HCT116 (cell line): ENCODE measurements around the gene RBMS1. TPM values are rescaled to one million over a fixed set of nuclear protein-coding genes. Genes with fewer than 3 reads are reported as not detected.

ENCODE experiments used
- ATAC-seq: fragments of 200-7000 bp; cut with Tn5 transposase; 2 replicates; pipeline ENCODE4 v1.9.1; 2020; ENCODE audit warnings: mild to moderate bottlenecking, moderate library complexity
- BruUV-seq: library from RNA; stranded (reverse); fragments of 400-500 nt; replicated peaks from 2 replicates; lab custom pipeline; 2021; lab: Mats Ljungman, UMichigan
- CTCF ChIA-PET: fragments of 300-600 bp; sonication (Branson Sonifier 250); formaldehyde crosslinking; loops from one replicate; lab custom pipeline; 2021; ENCODE audit warnings: antibody characterized with exemption; lab: Charles Lee
- POLR2A ChIA-PET: fragments of 300-600, 350-600 bp; sonication (Branson Sonifier 250); formaldehyde crosslinking; loops from one replicate; lab custom pipeline; 2021; ENCODE audit warnings: antibody characterized with exemption; lab: Charles Lee
- RAD21 ChIA-PET, 2 experiments: fragments of 300-600 bp; sonication (Branson Sonifier 250); formaldehyde crosslinking; loops; one replicate each; lab custom pipeline; 2023; ENCODE audit warnings: low total read pairs in 2 of 2; ENCODE audit not compliant: uncharacterized antibody in 2 of 2, unreplicated experiment in 2 of 2, low non-redundant PET in 1 of 2; lab: Charles Lee
- DNase-seq: peaks from one replicate; pipeline ENCODE4 v3.0.0-alpha.2; 2010; ENCODE audit warnings: low read depth, low spot score
- H2AFZ ChIP-seq: fragments of 200-600 bp; shearing (Covaris generic), sonication (generic); 2 replicates; pipeline ENCODE4 v1.6.1; 2017; ENCODE audit warnings: low read depth, mixed run types, mixed read lengths, antibody characterized with exemption, low read length; ENCODE audit not compliant: poor library complexity, severe bottlenecking
- H3K27ac ChIP-seq: 2 replicates; pipeline ENCODE4 v1.5.1; 2012; ENCODE audit warnings: low read depth, low read length
- H3K27me3 ChIP-seq: fragments of 200-600 bp; sonication (generic); 2 replicates; pipeline ENCODE4 v1.6.1; 2016; ENCODE audit warnings: mixed run types, low read length, mixed read lengths; ENCODE audit not compliant: insufficient read depth
- H3K36me3 ChIP-seq, 2 experiments: fragments of 200-500 bp in 1 of 2; fragments of 200-600 bp in 1 of 2; sonication (Bioruptor generic) in 1 of 2; sonication (generic) in 1 of 2; 2 replicates each; pipeline versions ENCODE4 v1.5.1 to v1.6.1; 2014 to 2016; ENCODE audit warnings: low read length in 2 of 2, inconsistent platforms in 1 of 2, mixed read lengths in 1 of 2, mixed run types in 1 of 2; ENCODE audit not compliant: insufficient read depth in 2 of 2, control insufficient read depth in 1 of 2
- H3K4me1 ChIP-seq, 2 experiments: fragments of 200-600 bp in 1 of 2; sonication (generic) in 1 of 2; 2 replicates each; pipeline versions ENCODE4 v1.5.1 to v1.6.1; 2012 to 2017; ENCODE audit warnings: low read length in 2 of 2, inconsistent platforms in 1 of 2, mild to moderate bottlenecking in 1 of 2, mixed read lengths in 1 of 2, mixed run types in 1 of 2, moderate library complexity in 1 of 2; ENCODE audit not compliant: insufficient read depth in 2 of 2, control insufficient read depth in 1 of 2
- H3K4me2 ChIP-seq: fragments of 200-600 bp; sonication (generic); 2 replicates; pipeline ENCODE4 v1.6.1; 2017; ENCODE audit warnings: mixed run types, low read length, mixed read lengths
- H3K4me3 ChIP-seq, 2 experiments: fragments of 200-600 bp in 1 of 2; sonication (generic) in 1 of 2; replicated peaks in 1 of 2; 2 replicates each; pipeline ENCODE4 v1.5.1; 2011 to 2016; ENCODE audit warnings: low read length in 2 of 2, control low read depth in 1 of 2, low read depth in 1 of 2, mild to moderate bottlenecking in 1 of 2, mixed read lengths in 1 of 2, mixed run types in 1 of 2
- H3K79me2 ChIP-seq: fragments of 200-600 bp; sonication (generic); 2 replicates; pipeline ENCODE4 v1.6.1; 2017; ENCODE audit warnings: mild to moderate bottlenecking, mixed run types, low read length, moderate library complexity, mixed read lengths; ENCODE audit not compliant: insufficient read depth
- H3K9ac ChIP-seq: fragments of 200-600 bp; sonication (generic); 2 replicates; pipeline ENCODE4 v1.6.1; 2016; ENCODE audit warnings: low read length, mixed read lengths
- H3K9me2 ChIP-seq: fragments of 200-600 bp; sonication (generic), shearing (Covaris generic); 2 replicates; pipeline ENCODE4 v1.6.1; 2017; ENCODE audit warnings: mixed run types, mild to moderate bottlenecking, moderate library complexity; ENCODE audit not compliant: insufficient read depth
- H3K9me3 ChIP-seq, 2 experiments: fragments of 200-500 bp in 1 of 2; fragments of 200-600 bp in 1 of 2; sonication (Bioruptor generic) in 1 of 2; sonication (generic) in 1 of 2; 2 replicates each; pipeline ENCODE4 v1.6.1; 2014 to 2017; ENCODE audit warnings: low read length in 2 of 2, mixed read lengths in 2 of 2, inconsistent platforms in 1 of 2, low read depth in 1 of 2, mild to moderate bottlenecking in 1 of 2, mixed run types in 1 of 2, moderate library complexity in 1 of 2; ENCODE audit not compliant: control insufficient read depth in 1 of 2, insufficient read depth in 1 of 2
- H4K20me1 ChIP-seq: fragments of 200-600 bp; sonication (generic), shearing (Covaris generic); 2 replicates; pipeline ENCODE4 v1.6.1; 2017; ENCODE audit warnings: mixed run types, mild to moderate bottlenecking, moderate library complexity; ENCODE audit not compliant: insufficient read depth
- ATF3 ChIP-seq: IDR thresholded peaks from 2 replicates; pipeline ENCODE4 v1.6.1; 2012
- CBX3 ChIP-seq: IDR thresholded peaks from 2 replicates; pipeline ENCODE4 v1.6.1; 2012; ENCODE audit warnings: low read depth
- EZH2phosphoT487 ChIP-seq: fragments of 200-600 bp; IDR thresholded peaks from 2 replicates; pipeline ENCODE4 v1.6.1; 2018; ENCODE audit warnings: antibody characterized with exemption, borderline replicate concordance
- FOSL1 ChIP-seq: IDR thresholded peaks from 2 replicates; pipeline ENCODE4 v1.6.1; 2012; ENCODE audit warnings: low read depth
- JUND ChIP-seq: IDR thresholded peaks from 2 replicates; pipeline ENCODE4 v1.6.1; 2012
- RAD21 ChIP-seq: IDR thresholded peaks from 2 replicates; pipeline ENCODE4 v1.6.1; 2012; ENCODE audit warnings: low read depth, mild to moderate bottlenecking
- SP1 ChIP-seq: IDR thresholded peaks from 2 replicates; pipeline ENCODE4 v1.6.1; 2012; ENCODE audit warnings: low read depth
- TCF7L2 ChIP-seq: IDR thresholded peaks from 2 replicates; pipeline ENCODE4 v1.7.0; 2011; ENCODE audit warnings: borderline replicate concordance, inconsistent platforms; ENCODE audit not compliant: insufficient read depth, insufficient read length; ENCODE audit errors: extremely low read depth
- intact Hi-C: fragments of 100-400 bp; cut with micrococcal nuclease; formaldehyde crosslinking; loops from 2 replicates; pipeline ENCODE4 v1.10.0; 2022
- total RNA-seq: library from RNA; stranded (reverse); gene quantifications from one replicate; pipeline ENCODE4 v1.2.1, GENCODE V29; 2021; ENCODE audit not compliant: unreplicated experiment
- TF ChIP-seq, protein P1 (sequence below): IDR thresholded peaks from 2 replicates; pipeline ENCODE4 v1.6.1; 2012
- TF ChIP-seq, protein P2 (sequence below): IDR thresholded peaks from 2 replicates; pipeline ENCODE4 v1.6.1; 2012; ENCODE audit warnings: low read depth

RBMS1 gene
- total RNA-seq, 1 experiment from 2014 or later = 17.6 TPM

DNA sequence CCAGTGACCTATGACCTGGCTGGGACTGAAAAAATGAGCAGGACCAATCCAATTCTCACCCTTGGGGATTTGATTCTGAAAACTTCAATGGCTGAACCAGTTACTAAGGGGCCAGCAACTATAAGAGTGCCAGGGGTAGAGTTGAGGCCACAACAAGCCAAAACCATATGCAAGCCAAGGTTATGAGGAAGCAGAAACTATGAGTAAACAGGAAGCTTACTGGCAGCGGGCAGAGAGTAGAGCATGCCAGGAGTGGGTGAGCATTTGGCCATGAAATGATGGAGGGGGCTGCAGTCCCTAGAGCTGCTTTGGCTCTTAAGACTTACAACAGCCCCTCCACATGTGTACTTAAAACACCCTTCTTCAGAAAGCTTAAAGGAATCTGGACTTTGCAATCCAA, 82.4 kb downstream of the RBMS1 start:
- H3K4me2 ChIP-seq = peak overlapping the region; percentile 35
- POLR2A ChIA-PET = no interaction called here

More for the DNA sequence above, 82.4 kb downstream of the RBMS1 start:
- ATAC-seq = no peak
- intact Hi-C loops = no loop called here
- Histone ChIP-seq H4K20me1 (no peaks in the 10 kb centered on the region), H3K79me2 (peaks cover 5% of the 10 kb centered on the region; the same call in 1 of the 2 replicates), H3K9me2 (no peaks in the 10 kb centered on the region), H2AFZ (no peak overlapping the region), H3K36me3 (no peaks in the 10 kb centered on the region), H3K4me3 (peak overlapping the region in 1 of 2 experiments; percentile 10; a peak in 1 of 4 replicates), H3K27ac (no peak overlapping the region), H3K9me3 (no peaks in the 10 kb centered on the region), H3K27me3 (no peaks in the 10 kb centered on the region), H3K9ac (no peak overlapping the region), H3K4me1 (peaks cover 0 to 23% of the 10 kb centered on the region in 2 experiments; a peak in 2 of 4 replicates)
- ChIA-PET RAD21 (no interaction called here), CTCF (interaction anchor here (1.1 kb wide), 1 partner anchor 18 kb away, joined by 5 read pairs; no protein-coding TSS in a partner anchor)
- TF ChIP-seq SP1 = peak; percentile 28; the same call in 1 of the 2 replicates
- no peak for TF ChIP-seq TCF7L2
- TF ChIP-seq, protein P1, sequence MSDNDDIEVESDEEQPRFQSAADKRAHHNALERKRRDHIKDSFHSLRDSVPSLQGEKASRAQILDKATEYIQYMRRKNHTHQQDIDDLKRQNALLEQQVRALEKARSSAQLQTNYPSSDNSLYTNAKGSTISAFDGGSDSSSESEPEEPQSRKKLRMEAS = 0 out of 2 replicates have a peak, but pooled peaks have one; percentile 37
- peak; percentile 39; the same call in 1 of the 2 replicates for TF ChIP-seq JUND
- TF ChIP-seq, protein P2, sequence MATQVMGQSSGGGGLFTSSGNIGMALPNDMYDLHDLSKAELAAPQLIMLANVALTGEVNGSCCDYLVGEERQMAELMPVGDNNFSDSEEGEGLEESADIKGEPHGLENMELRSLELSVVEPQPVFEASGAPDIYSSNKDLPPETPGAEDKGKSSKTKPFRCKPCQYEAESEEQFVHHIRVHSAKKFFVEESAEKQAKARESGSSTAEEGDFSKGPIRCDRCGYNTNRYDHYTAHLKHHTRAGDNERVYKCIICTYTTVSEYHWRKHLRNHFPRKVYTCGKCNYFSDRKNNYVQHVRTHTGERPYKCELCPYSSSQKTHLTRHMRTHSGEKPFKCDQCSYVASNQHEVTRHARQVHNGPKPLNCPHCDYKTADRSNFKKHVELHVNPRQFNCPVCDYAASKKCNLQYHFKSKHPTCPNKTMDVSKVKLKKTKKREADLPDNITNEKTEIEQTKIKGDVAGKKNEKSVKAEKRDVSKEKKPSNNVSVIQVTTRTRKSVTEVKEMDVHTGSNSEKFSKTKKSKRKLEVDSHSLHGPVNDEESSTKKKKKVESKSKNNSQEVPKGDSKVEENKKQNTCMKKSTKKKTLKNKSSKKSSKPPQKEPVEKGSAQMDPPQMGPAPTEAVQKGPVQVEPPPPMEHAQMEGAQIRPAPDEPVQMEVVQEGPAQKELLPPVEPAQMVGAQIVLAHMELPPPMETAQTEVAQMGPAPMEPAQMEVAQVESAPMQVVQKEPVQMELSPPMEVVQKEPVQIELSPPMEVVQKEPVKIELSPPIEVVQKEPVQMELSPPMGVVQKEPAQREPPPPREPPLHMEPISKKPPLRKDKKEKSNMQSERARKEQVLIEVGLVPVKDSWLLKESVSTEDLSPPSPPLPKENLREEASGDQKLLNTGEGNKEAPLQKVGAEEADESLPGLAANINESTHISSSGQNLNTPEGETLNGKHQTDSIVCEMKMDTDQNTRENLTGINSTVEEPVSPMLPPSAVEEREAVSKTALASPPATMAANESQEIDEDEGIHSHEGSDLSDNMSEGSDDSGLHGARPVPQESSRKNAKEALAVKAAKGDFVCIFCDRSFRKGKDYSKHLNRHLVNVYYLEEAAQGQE = no peak
- no peak for TF ChIP-seq CBX3
- TF ChIP-seq ATF3 = no peak
- no peak for TF ChIP-seq EZH2phosphoT487
- TF ChIP-seq FOSL1 = peak; percentile 33; the same call in 1 of the 2 replicates
- no peak for TF ChIP-seq RAD21
- no peak for DNase-seq
- no TSS peak for BruUV-seq
